K562 (cell line): ENCODE data around the gene HCFC1R1. TPM values are rescaled to one million over a fixed set of nuclear protein-coding genes. Genes with fewer than 3 reads are reported as not detected.

Experiments used
- CEBPG ChIP-seq, 3 experiments: fragments of 200-800 bp in 1 of 3; sonication (Bioruptor generic) in 1 of 3; sonication (generic) in 1 of 3; formaldehyde crosslinking in 1 of 3; IDR thresholded peaks in 2 of 3; conservative IDR thresholded peaks in 1 of 3; 2 replicates each; pipeline versions ENCODE4 v1.6.1 to v1.8.0; 2016 to 2022; ENCODE audit warnings: missing compliant biosample characterization in 2 of 3, missing genetic modification characterization in 2 of 3, mild to moderate bottlenecking in 1 of 3, missing genetic modification reagents in 1 of 3
- CREB3 ChIP-seq: fragments of 450-650 bp; conservative IDR thresholded peaks from 2 replicates; pipeline ENCODE4 v1.6.1; 2016; ENCODE audit warnings: missing genetic modification characterization, low read depth, mild to moderate bottlenecking, missing compliant biosample characterization, moderate library complexity
- FOXK2 ChIP-seq, 2 experiments: fragments of 450-650 bp; IDR thresholded peaks in 1 of 2; conservative IDR thresholded peaks in 1 of 2; 2 replicates each; pipeline ENCODE4 v1.6.1; 2016; ENCODE audit warnings: low read depth in 2 of 2, mild to moderate bottlenecking in 1 of 2
- HDAC1 ChIP-seq, 2 experiments: fragments of 450-650 bp; IDR thresholded peaks; 2 replicates each; pipeline ENCODE4 v1.6.1; 2016 to 2017; ENCODE audit warnings: inconsistent platforms in 1 of 2, mild to moderate bottlenecking in 1 of 2, moderate library complexity in 1 of 2
- NFRKB ChIP-seq: fragments of 450-650 bp; IDR thresholded peaks from 2 replicates; pipeline ENCODE4 v1.6.1; 2016; ENCODE audit warnings: low read depth
- NR2C2 ChIP-seq, 2 experiments: fragments of 200-800 bp in 1 of 2; sonication (Bioruptor generic) in 1 of 2; sonication (generic) in 1 of 2; formaldehyde crosslinking in 1 of 2; IDR thresholded peaks; 2 replicates each; pipeline versions ENCODE4 v1.6.1 to v1.8.0; 2016 to 2022; ENCODE audit warnings: mild to moderate bottlenecking in 1 of 2, missing compliant biosample characterization in 1 of 2, missing genetic modification characterization in 1 of 2, missing genetic modification reagents in 1 of 2
- OTX1 ChIP-seq: fragments of 450-650 bp; formaldehyde crosslinking; IDR thresholded peaks from 2 replicates; pipeline ENCODE4 v1.4.0; 2022; ENCODE audit warnings: mild to moderate bottlenecking
- RBM14 ChIP-seq: fragments of 200-400 bp; formaldehyde crosslinking; IDR thresholded peaks from 2 replicates; pipeline ENCODE4 v1.6.1; 2018; ENCODE audit warnings: low read depth, mild to moderate bottlenecking, low read length, moderate library complexity, borderline replicate concordance; ENCODE audit not compliant: insufficient read depth
- SREBF2 ChIP-seq: sonication (generic); formaldehyde crosslinking; IDR thresholded peaks from 2 replicates; pipeline ENCODE4 v1.4.0; 2020; ENCODE audit warnings: mild to moderate bottlenecking, missing genetic modification reagents
- TCF7L2 ChIP-seq: fragments of 150-350 bp; IDR thresholded peaks from 2 replicates; pipeline ENCODE4 v1.6.1; 2016; ENCODE audit warnings: low read depth, mild to moderate bottlenecking, low read length, moderate library complexity
- TCFL5 ChIP-seq: fragments of 250-450 bp; sonication (Bioruptor Pico); conservative IDR thresholded peaks from 2 replicates; pipeline ENCODE4 v1.6.1; 2021; ENCODE audit warnings: mild to moderate bottlenecking, moderate library complexity, matching md5 sums
- WHSC1 ChIP-seq: IDR thresholded peaks from one replicate; pipeline ENCODE4 v1.6.1; 2012; ENCODE audit warnings: low read length, control low read depth, inconsistent platforms
- ZNF280B ChIP-seq: fragments of 250-450 bp; sonication (Bioruptor Pico); IDR thresholded peaks from 2 replicates; pipeline ENCODE4 v1.5.1; 2021; ENCODE audit warnings: mild to moderate bottlenecking
- polyA plus RNA-seq, 8 experiments: library from polyadenylated mRNA; depleted of rRNA in 4 of 8; stranded (reverse) in 5 of 8; unstranded in 3 of 8; fragments of >200 nt; fragmentation: Nextera tagmentation in 2 of 8; fragmentation: Illumina TruSeq in 1 of 8; extraction: Ambion mirVana in 2 of 8; extraction: Trizol in 1 of 8; gene quantifications; 2 replicates each; pipeline versions ENCODE4 v1.2.1 to v1.2.3, GENCODE V29; 2011 to 2014; ENCODE audit warnings: inconsistent platforms in 1 of 8, missing spikeins in 1 of 8
- total RNA-seq, 7 experiments: library from RNA; depleted of rRNA in 6 of 7; stranded (reverse); fragments of >200 nt in 6 of 7; fragmentation: Illumina TruSeq in 2 of 7; extraction: Trizol in 2 of 7; gene quantifications; 2 replicates each; pipeline versions ENCODE4 v1.2.1 to v1.2.3, GENCODE V29; 2011 to 2021; ENCODE audit warnings: low replicate concordance in 1 of 7

Gene HCFC1R1
- total and polyA plus RNA-seq, 9 of the 15 experiments (the other 6 are each of a cell fraction or from before 2014, with no cell fraction given): 2.2 to 29.0 (median 11.2) TPM

DNA sequence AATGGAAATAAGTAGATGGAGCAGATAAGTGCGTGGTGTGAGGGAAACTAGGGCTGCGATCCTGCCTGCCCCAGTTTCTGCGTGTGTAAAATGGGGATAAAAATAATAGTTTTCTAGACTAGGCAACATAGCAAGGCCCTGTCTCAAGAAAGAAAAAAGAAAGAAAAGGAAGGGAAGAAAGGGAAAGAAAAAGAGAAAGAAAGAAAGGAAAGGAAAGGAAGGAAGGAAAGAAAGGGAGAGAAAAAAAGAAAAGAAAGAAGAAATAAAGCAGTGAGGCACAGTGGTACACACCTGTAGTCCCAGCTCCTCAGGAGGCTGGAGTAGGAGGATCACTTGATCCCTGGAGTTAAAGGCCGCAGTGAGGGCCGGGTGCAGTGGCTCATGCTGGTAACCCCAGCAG lies 41.3 kb downstream of the HCFC1R1 start (continued):
- no peak for TF ChIP-seq FOXK2 (conservative IDR thresholded peaks at IDR 0.05 in 1 of 2, IDR thresholded peaks at IDR 0.05 in 1 of 2; ENCODE audit: low read depth in 2 of 2)
- TF ChIP-seq NR2C2 (CRISPR knock-in tag; IDR thresholded peaks at IDR 0.05): no peak
- TF ChIP-seq NR2C2 (tag; IDR thresholded peaks at IDR 0.05): no peak
- TF ChIP-seq TCF7L2: no peak
- no peak for TF ChIP-seq TCFL5 (CRISPR knock-in tag)
- TF ChIP-seq OTX1 (CRISPR knock-in tag): peak; percentile 74; the same call in 1 of the 2 replicates
- TF ChIP-seq CEBPG (CRISPR knock-in tag; IDR thresholded peaks at IDR 0.05): no peak
- no peak for TF ChIP-seq CEBPG (tag; conservative IDR thresholded peaks at IDR 0.05 in 1 of 2, IDR thresholded peaks at IDR 0.05 in 1 of 2)
- TF ChIP-seq RBM14: no peak
- no peak for TF ChIP-seq ZNF280B (CRISPR knock-in tag)
- no peak for TF ChIP-seq SREBF2
- no peak for TF ChIP-seq NFRKB
- no peak for TF ChIP-seq CREB3 (tag)
- no peak for TF ChIP-seq WHSC1
- TF ChIP-seq HDAC1 (IDR thresholded peaks at IDR 0.05): peak; percentile 16 to 28; a peak in 2 of 4 replicates
